CMK (cell line): ENCODE measurements around the gene POLD4.
A peak's percentile ranks its signal among the peaks of the same experiment; 100 is the strongest.
"Not testable (repeated sequence)": the region's sequence is repeated elsewhere in the genome, so short reads cannot be mapped to it uniquely, and the experiment has no call there.

ENCODE experiments used
- DNase-seq: peaks from one replicate; pipeline ENCODE4 v3.0.0-alpha.2; 2010; ENCODE audit warnings: low read depth

The POLD4 gene

GRCh38 chr11:67351275-67352005 is 1.9 kb downstream of the POLD4 start:
- DNase-seq: no peak

DNA sequence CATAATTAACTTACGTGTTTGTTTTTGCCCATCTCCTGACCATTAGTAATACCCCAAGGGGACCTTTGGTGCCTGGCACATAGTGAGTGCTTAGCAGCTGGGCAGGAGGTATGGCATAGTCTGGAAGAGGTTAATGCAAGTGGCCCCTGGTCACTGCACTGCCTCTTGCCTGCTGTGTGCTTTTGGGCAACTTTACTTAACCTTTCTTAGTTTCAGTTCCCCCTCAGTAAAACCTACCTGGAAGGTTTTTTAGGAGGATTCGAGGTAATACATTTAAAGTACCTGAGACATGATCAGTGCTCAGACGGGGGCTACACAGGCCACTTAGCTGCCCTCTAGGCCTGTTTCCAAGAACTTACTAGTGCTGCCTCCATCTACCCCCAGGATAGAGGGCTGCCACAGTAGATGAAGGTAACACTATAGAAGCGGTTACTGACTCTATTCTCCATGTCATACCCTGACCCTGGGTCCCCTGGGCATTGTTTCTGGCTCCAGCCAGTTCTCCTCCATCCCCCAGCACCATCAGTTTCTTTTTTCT is 3.3 kb downstream of the POLD4 start:
- DNase-seq: no peak

GRCh38 chr11:67349457-67349856 is 3.9 kb downstream of the POLD4 start:
- no peak for DNase-seq

DNA sequence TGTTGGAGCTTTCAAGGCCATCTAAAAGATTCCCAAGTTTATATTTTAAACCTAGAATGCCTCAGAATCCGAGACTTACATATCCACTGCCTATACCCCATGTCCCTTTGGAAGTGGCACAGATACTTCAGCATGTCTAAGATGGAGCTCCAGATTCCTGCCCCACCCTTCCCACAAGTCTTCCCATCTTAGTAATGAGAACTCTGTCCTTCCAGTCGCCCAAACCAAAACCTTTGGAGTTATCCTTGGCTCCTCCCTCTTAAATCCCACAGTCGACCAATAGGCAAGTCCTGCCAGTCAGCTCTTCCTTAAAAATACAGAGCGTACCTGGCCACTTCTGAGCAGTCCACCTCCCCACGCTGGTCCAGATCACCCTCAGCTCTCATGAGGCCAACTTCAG is 4.3 kb downstream of the POLD4 start:
- DNase-seq: no peak

DNA sequence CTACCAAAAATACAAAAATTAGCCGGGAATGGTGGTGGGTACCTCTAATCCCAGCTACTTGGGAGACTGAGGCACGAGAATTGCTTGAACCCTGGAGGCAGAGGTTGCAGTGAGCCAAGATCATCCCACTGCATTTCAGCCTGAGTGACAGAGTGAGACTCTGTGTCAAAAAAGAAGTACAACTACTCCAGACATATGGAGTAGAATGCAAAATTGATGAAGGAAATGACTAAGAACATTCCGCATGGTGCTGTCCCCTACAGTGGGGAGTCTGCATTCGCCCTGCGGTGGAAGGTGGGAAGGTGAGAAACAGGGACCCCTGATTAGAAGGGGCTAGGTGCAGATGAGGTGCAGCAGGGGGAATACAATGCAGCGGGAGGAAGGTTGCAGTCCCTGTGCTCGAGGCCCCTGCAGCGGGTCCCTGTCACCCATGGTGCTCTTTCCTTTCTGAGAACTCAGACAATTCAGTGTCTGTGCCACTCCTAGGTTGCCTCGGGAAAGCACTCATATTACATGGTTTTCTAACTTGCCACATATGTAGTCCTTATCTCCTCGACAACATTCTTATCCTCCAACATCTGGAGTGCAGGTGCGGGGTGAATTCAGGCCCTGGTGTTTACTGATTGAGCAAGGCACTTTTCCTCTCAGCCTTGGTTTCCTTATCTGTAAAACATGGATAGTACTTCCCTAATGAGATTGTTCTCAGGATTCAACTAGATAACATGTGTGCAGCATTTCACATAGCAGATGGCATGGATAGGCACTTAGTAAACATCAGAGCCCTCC is 5.2 kb downstream of the POLD4 start:
- DNase-seq: peak; percentile 78

- no peak for DNase-seq
Observed at GRCh38 chr11:67345920-67346819, 7.2 kb downstream of the POLD4 start.

- no peak for DNase-seq
Observed at GRCh38 chr11:67345247-67345919, 8.0 kb downstream of the POLD4 start.

DNA sequence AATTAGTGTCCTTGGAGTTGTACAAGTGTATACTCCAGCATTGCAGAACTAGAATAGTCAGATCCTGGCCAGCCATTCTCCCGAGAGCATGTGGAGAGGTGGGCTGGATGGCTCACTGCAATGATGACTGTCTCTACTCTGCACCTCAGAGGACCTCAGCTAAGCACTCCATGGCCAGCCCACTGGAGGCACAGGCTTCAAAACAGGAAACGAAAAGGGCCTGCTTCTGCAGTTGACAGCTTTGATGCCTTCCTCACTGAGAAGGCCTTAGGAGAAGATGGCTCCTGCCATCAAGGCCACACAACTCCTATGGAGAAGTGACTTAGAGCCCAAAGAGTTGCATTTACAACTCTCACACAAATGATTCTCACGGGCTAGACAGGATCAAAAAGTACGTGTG is 9.1 kb downstream of the POLD4 start:
- DNase-seq: no peak

GRCh38 chr11:67337257-67337656 is 16.1 kb downstream of the POLD4 start:
- DNase-seq: no peak

- no peak for DNase-seq
Observed at GRCh38 chr11:67332081-67332691, 21.2 kb downstream of the POLD4 start.

DNA sequence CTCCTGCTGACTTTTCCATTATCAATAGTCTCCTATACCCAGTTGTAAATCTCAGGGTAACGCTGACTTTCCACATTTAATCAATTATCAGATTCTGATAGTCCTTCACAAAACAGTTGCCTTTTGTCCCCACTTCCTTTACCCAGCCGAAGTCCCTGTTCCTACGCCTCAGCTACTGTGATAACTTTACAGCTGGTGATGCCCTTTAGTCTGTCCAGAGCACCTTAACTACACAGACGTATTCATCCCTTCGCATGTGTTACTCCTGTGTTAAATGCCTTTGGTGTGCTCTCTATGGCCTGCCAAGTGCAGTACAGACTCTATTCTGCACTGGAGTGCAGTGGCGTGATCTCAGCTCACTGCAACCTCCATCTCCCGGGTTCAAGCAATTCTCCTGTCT is 29.8 kb downstream of the POLD4 start:
- DNase-seq: no peak

DNA sequence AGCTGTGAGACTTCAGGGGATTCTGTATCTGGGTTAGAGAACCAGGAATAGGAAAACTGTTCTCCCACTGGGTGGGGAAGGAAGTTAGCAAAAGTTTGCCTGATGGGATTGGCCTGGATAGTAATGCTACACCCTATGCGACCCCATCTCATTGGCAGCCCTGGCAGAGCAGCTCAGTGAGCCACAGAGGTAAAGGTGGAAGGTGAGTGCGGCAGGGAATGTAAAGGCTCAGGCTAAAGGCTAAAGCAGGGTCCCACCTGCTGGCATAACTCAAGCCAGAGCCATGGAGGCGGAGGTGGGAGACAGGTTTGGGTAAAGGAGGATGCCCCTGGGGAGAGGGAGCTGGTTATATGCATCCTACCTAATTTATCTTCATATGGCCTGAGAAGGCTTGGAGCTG is 31.3 kb downstream of the POLD4 start:
- no peak for DNase-seq

GRCh38 chr11:67321313-67321871 is 32.0 kb downstream of the POLD4 start:
- DNase-seq: no peak

DNA sequence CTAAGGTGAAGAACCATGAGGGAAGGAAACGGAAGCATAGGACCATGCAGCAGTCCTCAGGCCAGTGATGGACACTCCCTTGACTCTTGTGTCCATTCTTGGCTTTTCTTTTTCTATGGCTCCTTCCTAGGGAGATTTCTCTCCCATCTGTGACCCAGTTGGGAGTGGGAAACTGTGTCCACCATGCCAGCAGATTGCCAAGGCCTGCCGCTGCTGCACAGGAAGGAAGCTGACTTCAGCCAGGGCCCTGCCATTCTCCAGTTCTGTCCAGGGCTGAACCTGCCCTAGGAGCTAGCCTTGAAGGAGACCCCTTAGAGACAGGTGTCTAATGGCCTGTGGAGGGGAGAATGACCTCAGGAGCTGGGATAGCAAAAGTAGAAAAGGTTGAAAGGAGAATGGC is 32.7 kb downstream of the POLD4 start:
- DNase-seq: no peak

DNA sequence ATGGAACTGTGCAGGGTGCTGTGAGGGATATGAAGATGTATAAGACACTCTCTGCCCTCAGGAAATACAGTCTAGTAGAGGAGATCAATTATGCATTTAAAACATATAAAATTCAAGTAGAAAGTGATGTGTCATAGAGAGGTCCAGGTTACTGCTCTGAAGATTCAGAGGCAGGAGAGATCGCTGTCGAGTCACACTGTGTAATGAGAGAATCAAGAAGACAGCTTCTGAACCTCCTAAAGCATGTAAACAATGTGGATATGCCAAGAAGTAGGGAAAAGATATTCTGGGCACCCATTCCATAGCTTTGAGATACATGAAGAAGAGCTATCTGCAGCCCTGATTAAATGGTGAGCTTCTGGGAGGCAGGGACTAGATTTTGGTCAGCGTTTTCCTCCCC is 33.3 kb downstream of the POLD4 start:
- no peak for DNase-seq

DNA sequence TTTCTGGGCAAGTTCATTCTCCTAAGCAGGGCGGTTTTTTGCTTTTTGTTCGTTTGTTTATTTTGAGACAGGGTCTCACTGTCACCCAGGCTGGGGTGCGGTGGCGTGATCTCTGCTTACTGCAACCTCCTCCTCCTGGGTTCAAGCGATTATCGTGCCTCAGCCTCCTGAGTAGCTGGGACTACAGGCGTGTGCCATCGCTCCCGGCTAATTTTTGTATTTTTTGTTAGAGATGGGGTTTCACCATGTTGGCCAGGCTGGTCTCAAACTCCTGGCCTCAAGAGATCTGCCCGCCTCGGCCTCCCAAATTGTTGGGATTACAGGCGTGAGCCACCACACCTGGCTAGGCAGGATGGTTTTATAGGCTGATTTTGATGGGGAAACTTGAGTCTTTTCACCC is 34.5 kb downstream of the POLD4 start:
- DNase-seq: not testable (repeated sequence)

DNA sequence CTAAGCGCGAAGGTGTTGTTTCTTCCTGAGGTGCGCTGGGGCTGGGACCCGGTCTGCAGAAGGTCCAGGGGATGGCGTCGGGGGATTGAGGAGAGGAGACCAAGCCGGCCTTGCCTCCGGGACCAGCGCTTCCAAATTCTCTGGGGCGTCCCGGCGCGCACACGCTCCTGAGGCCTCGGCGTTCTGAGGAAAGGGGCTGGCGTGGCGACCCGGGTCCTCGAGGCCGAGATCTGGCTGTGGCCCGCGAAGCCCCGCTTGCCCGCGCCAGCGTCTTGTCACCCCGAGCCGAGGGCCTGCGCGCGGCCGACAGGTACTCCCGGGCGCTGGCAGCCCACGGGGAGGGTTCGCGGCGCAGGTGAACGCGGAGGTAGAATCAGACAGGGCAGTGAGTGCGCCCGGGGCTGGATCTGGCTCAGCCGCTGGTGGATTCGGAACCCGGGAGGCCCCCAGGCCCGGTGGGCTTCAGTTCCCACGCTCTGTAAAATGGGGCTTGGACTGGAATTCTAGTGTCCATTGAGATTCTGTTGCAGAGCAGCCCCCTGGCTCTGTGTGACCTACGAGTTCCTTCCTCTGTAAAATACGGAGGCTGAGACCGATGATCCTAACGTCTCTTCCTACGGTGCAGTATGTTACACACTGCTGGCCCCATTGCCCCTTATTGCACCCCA is 35.3 kb downstream of the POLD4 start:
- DNase-seq: no peak

- peak; percentile 94 for DNase-seq
Observed at GRCh38 chr11:67317205-67317887, 36.0 kb downstream of the POLD4 start.

DNA sequence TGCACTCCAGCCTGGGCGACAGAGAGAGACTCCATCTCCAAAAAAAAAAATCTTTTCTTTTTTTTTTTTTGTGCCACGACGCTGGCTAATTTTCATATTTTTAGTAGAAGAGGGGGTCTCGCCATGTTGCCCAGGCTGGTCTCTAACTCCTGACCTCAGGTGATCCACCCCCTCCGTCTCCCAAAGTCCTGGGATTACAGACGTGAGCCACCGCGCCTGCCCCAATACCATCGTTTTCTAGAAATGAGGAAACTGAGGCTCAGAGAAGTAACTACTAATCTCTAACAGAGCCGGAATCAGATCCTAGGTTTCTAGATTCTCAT is 36.5 kb downstream of the POLD4 start:
- DNase-seq: no peak

GRCh38 chr11:67315325-67315909 is 37.9 kb downstream of the POLD4 start:
- DNase-seq: no peak
